GM15510 (cell line): Measurements from ENCODE around the gene CUL4A.

Experiments used
- POLR2A ChIP-seq: IDR thresholded peaks from 3 replicates; pipeline ENCODE4 v1.6.1; 2011; ENCODE audit warnings: borderline replicate concordance; ENCODE audit not compliant: insufficient read length; ENCODE audit errors: extremely low read depth

Gene CUL4A

GRCh38 chr13:113274721-113275120 lies 65.3 kb downstream of the CUL4A start:
- TF ChIP-seq POLR2A = no peak

- TF ChIP-seq POLR2A = no peak
Measured at GRCh38 chr13:113275387-113275786, 66.0 kb downstream of the CUL4A start.

GRCh38 chr13:113280126-113280525 lies 70.7 kb downstream of the CUL4A start:
- no peak for TF ChIP-seq POLR2A

GRCh38 chr13:113283904-113284303 lies 74.5 kb downstream of the CUL4A start:
- no peak for TF ChIP-seq POLR2A

- TF ChIP-seq POLR2A = no peak
Measured at GRCh38 chr13:113288880-113289279, 79.5 kb downstream of the CUL4A start.

GRCh38 chr13:113291129-113291528 lies 81.7 kb downstream of the CUL4A start:
- TF ChIP-seq POLR2A = no peak

GRCh38 chr13:113292021-113292862 lies 82.8 kb downstream of the CUL4A start:
- no peak for TF ChIP-seq POLR2A

GRCh38 chr13:113293686-113294085 lies 84.3 kb downstream of the CUL4A start:
- TF ChIP-seq POLR2A = no peak

- TF ChIP-seq POLR2A = no peak
Measured at GRCh38 chr13:113295776-113296175, 86.4 kb downstream of the CUL4A start.

- peak; percentile 64 for TF ChIP-seq POLR2A
Measured at GRCh38 chr13:113296823-113297369, 87.5 kb downstream of the CUL4A start, which contains the start of gene LAMP1. Gene LAMP1, plus strand, starts transcription at chr13:113297239. Its CDS starts 196 bp downstream, at chr13:113297435.

- no peak for TF ChIP-seq POLR2A
Measured at GRCh38 chr13:113297370-113298042, 88.1 kb downstream of the CUL4A start.

GRCh38 chr13:113298043-113298945 lies 88.9 kb downstream of the CUL4A start:
- no peak for TF ChIP-seq POLR2A

GRCh38 chr13:113299951-113300350 lies 90.5 kb downstream of the CUL4A start:
- TF ChIP-seq POLR2A = no peak

- no peak for TF ChIP-seq POLR2A
Measured at GRCh38 chr13:113302986-113303385, 93.6 kb downstream of the CUL4A start.
